Keratinocyte (primary cell): ENCODE data around the gene GATA2. TPM values are rescaled to one million over a fixed set of nuclear protein-coding genes. Genes with fewer than 3 reads are reported as not detected.

ENCODE experiments used
- DNase-seq: peaks from one replicate; pipeline ENCODE4 v3.0.0-alpha.2; 2011; ENCODE audit warnings: low read depth, missing footprints, low spot score
- FAIRE-seq: peaks from 2 replicates; lab custom pipeline; 2011; peaks lifted over from hg19 to GRCh38; lab: Jason Lieb, UNC
- H2AFZ ChIP-seq: 2 replicates; pipeline ENCODE4 v1.6.0; 2012; ENCODE audit warnings: low read length, control low read depth, inconsistent platforms; ENCODE audit not compliant: control insufficient read depth
- H3K27ac ChIP-seq: 2 replicates; pipeline ENCODE4 v1.5.1; 2011; ENCODE audit warnings: low read length; ENCODE audit not compliant: control insufficient read depth, insufficient read depth
- H3K27me3 ChIP-seq: 3 replicates; pipeline ENCODE4 v1.6.0; 2011; ENCODE audit warnings: low read length; ENCODE audit not compliant: control insufficient read depth, insufficient read depth; ENCODE audit errors: extremely low read depth
- H3K36me3 ChIP-seq, 2 experiments: 2 replicates in 1 of 2; 3 replicates in 1 of 2; pipeline ENCODE4 v1.5.1; 2011; ENCODE audit warnings: low read length in 2 of 2, mild to moderate bottlenecking in 1 of 2; ENCODE audit not compliant: control insufficient read depth in 2 of 2, insufficient read depth in 2 of 2; ENCODE audit errors: extremely low read depth in 1 of 2
- H3K4me1 ChIP-seq: 3 replicates; pipeline ENCODE4 v1.5.1; 2011; ENCODE audit warnings: low read length; ENCODE audit not compliant: control insufficient read depth, insufficient read depth; ENCODE audit errors: extremely low read depth
- H3K4me2 ChIP-seq: 3 replicates; pipeline ENCODE4 v1.6.0; 2011; ENCODE audit warnings: low read depth, low read length; ENCODE audit not compliant: control insufficient read depth, insufficient read depth; ENCODE audit errors: extremely low read depth
- H3K4me3 ChIP-seq, 3 experiments: fragments of 200-600 bp in 1 of 3; sonication (generic) in 1 of 3; 2 replicates in 2 of 3; 3 replicates in 1 of 3; pipeline ENCODE4 v1.5.1; 2011 to 2016; ENCODE audit warnings: low read length in 3 of 3, mild to moderate bottlenecking in 3 of 3, control low read depth in 2 of 3, inconsistent platforms in 1 of 3, low read depth in 1 of 3, mixed read lengths in 1 of 3, mixed run types in 1 of 3, moderate library complexity in 1 of 3; ENCODE audit not compliant: control insufficient read depth in 2 of 3, insufficient read depth in 2 of 3; ENCODE audit errors: extremely low read depth in 1 of 3
- H3K79me2 ChIP-seq: 2 replicates; pipeline ENCODE4 v1.6.0; 2012; ENCODE audit warnings: low read length; ENCODE audit not compliant: control insufficient read depth, insufficient read depth
- H3K9ac ChIP-seq: 3 replicates; pipeline ENCODE4 v1.6.0; 2011; ENCODE audit warnings: low read length; ENCODE audit not compliant: control insufficient read depth, insufficient read depth; ENCODE audit errors: extremely low read depth
- H3K9me1 ChIP-seq: 3 replicates; pipeline ENCODE4 v1.6.0; 2011; ENCODE audit warnings: low read length; ENCODE audit not compliant: control insufficient read depth, insufficient read depth; ENCODE audit errors: extremely low read depth
- H3K9me3 ChIP-seq: 2 replicates; pipeline ENCODE4 v1.5.1; 2012; ENCODE audit warnings: low read depth, low read length; ENCODE audit not compliant: control insufficient read depth
- H4K20me1 ChIP-seq: 3 replicates; pipeline ENCODE4 v1.6.0; 2011; ENCODE audit warnings: low read length; ENCODE audit not compliant: control insufficient read depth, insufficient read depth; ENCODE audit errors: extremely low read depth
- CTCF ChIP-seq, 3 experiments: IDR thresholded peaks in 1 of 3; conservative IDR thresholded peaks in 1 of 3; optimal IDR thresholded peaks in 1 of 3; 2 replicates in 2 of 3; 3 replicates in 1 of 3; pipeline versions ENCODE3 to v1.5.1; 2011; ENCODE audit warnings: low read length in 3 of 3, mild to moderate bottlenecking in 3 of 3, moderate library complexity in 2 of 3, control low read depth in 1 of 3, inconsistent platforms in 1 of 3; ENCODE audit not compliant: insufficient read depth in 2 of 3; ENCODE audit errors: extremely low read depth in 1 of 3
- EZH2 ChIP-seq: IDR thresholded peaks from one replicate; pipeline ENCODE4 v1.6.1; 2012; ENCODE audit warnings: inconsistent platforms, mild to moderate bottlenecking, low read length, moderate library complexity
- dilution Hi-C: fragments of 300-500 bp; cut with MboI; formaldehyde crosslinking; loops from one replicate; pipeline ENCODE4 v1.7.0; 2020; ENCODE audit warnings: low sequenced_read_pairs; ENCODE audit not compliant: extremely low pct_ligation_motif_present
- polyA plus RNA-seq, 5 experiments: library from polyadenylated mRNA; depleted of rRNA in 3 of 5; stranded (reverse) in 3 of 5; stranded (forward) in 1 of 5; unstranded in 1 of 5; fragments of >200 nt; gene quantifications; 1 replicate in 1 of 5; 2 replicates in 3 of 5; 3 replicates in 1 of 5; pipeline versions ENCODE4 v1.2.1 to v1.2.3, GENCODE V29; 2011 to 2012; ENCODE audit warnings: missing spikeins in 2 of 5, low read depth in 1 of 5, low replicate concordance in 1 of 5

The GATA2 gene
- polyA plus RNA-seq, 1 donor (not counting 4 experiments of a cell fraction or from before 2014, with no cell fraction given), result not detected

- dilution Hi-C loops, result no loop called here
- DNase-seq (no peak), FAIRE-seq (no peak)
- Histone ChIP-seq H3K9me1 (no peaks in the 10 kb centered on the region), H3K4me3 (no peak overlapping the region), H3K9me3 (no peaks in the 10 kb centered on the region), H3K4me2 (no peak overlapping the region), H3K4me1 (no peaks in the 10 kb centered on the region), H4K20me1 (no peaks in the 10 kb centered on the region), H2AFZ (no peak overlapping the region), H3K27me3 (peaks cover 35% of the 10 kb centered on the region), H3K9ac (no peak overlapping the region), H3K27ac (no peak overlapping the region), H3K36me3 (no peaks in the 10 kb centered on the region), H3K79me2 (no peaks in the 10 kb centered on the region)
- TF ChIP-seq EZH2 (no peak), CTCF (optimal IDR thresholded peaks at IDR 0.05 in 1 of 3, IDR thresholded peaks at IDR 0.05 in 1 of 3, conservative IDR thresholded peaks at IDR 0.05 in 1 of 3; ENCODE audit: extremely low read depth in 1 of 3, insufficient read depth in 2 of 3, low read length in 3 of 3) (no peak)
Observed at GRCh38 chr3:128532012-128532983, 39.3 kb upstream of the GATA2 start.

GRCh38 chr3:128524374-128525299 lies 31.6 kb upstream of the GATA2 start:
- TF ChIP-seq CTCF (optimal IDR thresholded peaks at IDR 0.05 in 1 of 3, IDR thresholded peaks at IDR 0.05 in 1 of 3, conservative IDR thresholded peaks at IDR 0.05 in 1 of 3; ENCODE audit: extremely low read depth in 1 of 3, insufficient read depth in 2 of 3, low read length in 3 of 3), result no peak
- TF ChIP-seq EZH2, result no peak
- DNase-seq (no peak), FAIRE-seq (no peak)
- Histone ChIP-seq H3K27ac (no peak overlapping the region), H3K9me3 (no peaks in the 10 kb centered on the region), H3K27me3 (peaks cover 19% of the 10 kb centered on the region), H3K9ac (no peak overlapping the region), H3K4me3 (no peak overlapping the region), H2AFZ (no peak overlapping the region), H3K9me1 (no peaks in the 10 kb centered on the region), H3K4me1 (no peaks in the 10 kb centered on the region), H3K36me3 (no peaks in the 10 kb centered on the region), H3K79me2 (no peaks in the 10 kb centered on the region), H3K4me2 (no peak overlapping the region), H4K20me1 (no peaks in the 10 kb centered on the region)
- dilution Hi-C loops, result no loop called here
